Measurements from ENCODE around the gene FHL2.

FHL2 gene

DNA sequence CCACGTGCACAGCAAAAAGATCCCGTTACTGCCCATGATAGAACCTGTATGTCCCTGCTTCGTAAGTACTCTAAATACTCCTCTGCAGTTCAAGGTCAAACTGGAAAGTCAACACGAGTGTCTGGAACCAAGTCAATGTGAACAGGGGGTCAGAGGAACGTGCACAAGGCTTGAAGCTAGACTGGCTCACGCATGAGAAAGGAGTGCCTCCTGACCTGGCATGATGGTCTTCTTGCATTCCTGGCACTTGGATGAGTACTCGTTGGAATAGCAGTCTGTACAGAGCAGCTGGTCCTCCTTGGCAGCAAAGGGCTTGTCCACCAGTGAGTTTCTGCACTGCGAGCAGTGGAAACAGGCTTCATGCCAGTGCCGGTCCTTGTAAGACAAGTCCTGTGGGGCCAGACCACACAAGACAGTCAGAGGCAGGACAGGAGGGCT, 25.5 kb downstream of the FHL2 start:
- ATAC-seq (ENCODE audit: low read depth) (no peak), DNase-seq (ENCODE audit: low spot score in 2 of 2) (no peak)
- Mint-ChIP-seq H3K27ac (no peak overlapping the region), H3K4me3 (no peak overlapping the region), H3K36me3 (no peaks in the 10 kb centered on the region), H3K9me3 (no peaks in the 10 kb centered on the region), H3K27me3 (no peaks in the 10 kb centered on the region), H3K4me1 (peaks cover 7% of the 10 kb centered on the region)

DNA sequence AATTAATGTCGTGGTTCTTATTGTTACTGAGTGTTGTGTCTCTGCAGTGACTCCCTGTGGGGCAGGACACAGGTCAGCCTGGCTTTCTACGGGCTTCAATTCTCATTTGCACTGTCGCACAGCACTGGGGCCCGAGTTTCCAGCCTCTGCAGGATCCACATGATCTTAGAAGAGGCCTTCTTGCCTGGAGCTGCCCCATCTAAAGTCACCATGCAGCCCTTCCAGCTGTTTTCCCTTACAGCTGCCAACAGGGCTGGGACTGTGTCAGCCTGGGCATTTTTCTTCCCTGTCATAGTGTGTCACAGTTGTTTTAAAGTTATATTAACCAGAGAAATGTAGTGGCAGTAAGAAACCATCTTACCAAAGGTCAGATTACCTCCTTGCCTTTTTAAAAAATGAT, 27.0 kb downstream of the FHL2 start:
- Mint-ChIP-seq H3K4me3 (no peak overlapping the region), H3K4me1 (peaks cover 7% of the 10 kb centered on the region), H3K27me3 (no peaks in the 10 kb centered on the region), H3K9me3 (no peaks in the 10 kb centered on the region), H3K27ac (no peak overlapping the region), H3K36me3 (no peaks in the 10 kb centered on the region)
- DNase-seq (ENCODE audit: low spot score in 2 of 2) (no peak), ATAC-seq (ENCODE audit: low read depth) (no peak)

DNA sequence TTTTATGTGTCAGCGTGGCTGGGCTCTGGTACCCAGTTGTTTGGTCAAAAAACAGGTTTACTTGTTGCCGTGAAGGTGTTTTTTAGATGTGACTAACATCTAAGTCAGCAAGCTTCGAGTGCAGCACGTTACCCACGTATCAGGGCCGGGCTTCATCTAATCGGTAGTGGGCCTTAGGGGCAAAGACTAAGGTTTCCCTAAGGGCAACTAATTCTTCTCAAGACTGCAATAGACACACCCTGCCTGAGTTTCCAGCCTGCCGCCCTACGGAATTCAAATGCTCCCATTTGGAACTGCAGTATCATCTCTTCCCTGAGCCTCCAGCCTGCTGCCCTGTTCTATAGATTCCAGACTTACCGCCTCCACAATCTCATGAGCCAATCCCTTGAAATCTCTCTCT, 27.7 kb downstream of the FHL2 start:
- Mint-ChIP-seq H3K27me3 (no peaks in the 10 kb centered on the region), H3K27ac (no peak overlapping the region), H3K36me3 (no peaks in the 10 kb centered on the region), H3K9me3 (no peaks in the 10 kb centered on the region), H3K4me3 (no peak overlapping the region), H3K4me1 (peaks cover 7% of the 10 kb centered on the region)
- no peak for ATAC-seq (ENCODE audit: low read depth)
- no peak for DNase-seq (ENCODE audit: low spot score in 2 of 2)

DNA sequence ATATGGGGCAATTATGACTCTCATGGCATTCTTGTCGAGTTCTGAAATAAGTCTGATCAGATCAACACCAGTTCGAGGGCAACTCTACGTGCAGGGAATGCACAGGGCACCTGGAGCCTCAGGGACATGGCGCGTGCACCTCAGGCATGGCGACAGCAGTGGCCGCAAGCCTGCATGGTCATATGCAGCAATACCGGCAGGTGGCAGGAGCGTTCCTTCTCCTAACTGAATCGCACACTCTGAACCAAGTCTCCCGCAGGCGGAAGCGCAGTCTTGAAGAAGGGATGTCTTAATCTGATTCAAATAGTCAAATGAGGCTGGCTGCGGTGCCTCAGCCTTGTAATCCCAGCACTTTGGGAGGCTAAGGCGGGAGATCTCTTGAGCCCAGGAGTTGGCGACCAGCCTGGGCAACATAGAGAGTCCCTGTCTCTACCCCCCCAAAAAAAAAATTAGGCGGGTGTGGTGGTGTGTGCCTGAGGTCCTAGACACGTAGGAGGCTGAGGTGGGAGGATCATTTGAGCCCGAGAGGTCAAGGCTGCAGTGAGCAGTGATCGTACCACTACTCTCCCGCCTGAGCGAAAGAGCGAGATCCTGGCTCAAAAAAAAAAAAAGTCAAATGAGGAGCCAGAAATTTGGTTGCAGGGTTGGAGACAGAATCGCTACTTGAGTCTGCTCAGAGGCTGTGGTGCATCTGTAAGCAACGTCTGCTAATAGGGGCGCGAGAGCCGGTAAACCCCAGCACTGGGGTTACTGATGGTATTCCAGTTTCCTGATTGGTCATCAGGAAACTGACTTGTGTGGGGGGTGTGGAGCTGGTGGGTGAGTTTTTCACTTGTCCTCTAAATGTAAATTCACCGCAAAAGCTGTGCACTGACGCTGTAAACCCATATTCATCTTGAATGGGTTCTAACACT, 28.8 kb downstream of the FHL2 start:
- Mint-ChIP-seq H3K27ac (no peak overlapping the region), H3K4me3 (peak overlapping the region; percentile 27), H3K27me3 (no peaks in the 10 kb centered on the region), H3K9me3 (no peaks in the 10 kb centered on the region), H3K36me3 (no peaks in the 10 kb centered on the region), H3K4me1 (peaks cover 7% of the 10 kb centered on the region)
- ATAC-seq (ENCODE audit: low read depth) (peak; percentile 99), DNase-seq (ENCODE audit: low spot score in 2 of 2) (peak; percentile 72 to 76)

DNA sequence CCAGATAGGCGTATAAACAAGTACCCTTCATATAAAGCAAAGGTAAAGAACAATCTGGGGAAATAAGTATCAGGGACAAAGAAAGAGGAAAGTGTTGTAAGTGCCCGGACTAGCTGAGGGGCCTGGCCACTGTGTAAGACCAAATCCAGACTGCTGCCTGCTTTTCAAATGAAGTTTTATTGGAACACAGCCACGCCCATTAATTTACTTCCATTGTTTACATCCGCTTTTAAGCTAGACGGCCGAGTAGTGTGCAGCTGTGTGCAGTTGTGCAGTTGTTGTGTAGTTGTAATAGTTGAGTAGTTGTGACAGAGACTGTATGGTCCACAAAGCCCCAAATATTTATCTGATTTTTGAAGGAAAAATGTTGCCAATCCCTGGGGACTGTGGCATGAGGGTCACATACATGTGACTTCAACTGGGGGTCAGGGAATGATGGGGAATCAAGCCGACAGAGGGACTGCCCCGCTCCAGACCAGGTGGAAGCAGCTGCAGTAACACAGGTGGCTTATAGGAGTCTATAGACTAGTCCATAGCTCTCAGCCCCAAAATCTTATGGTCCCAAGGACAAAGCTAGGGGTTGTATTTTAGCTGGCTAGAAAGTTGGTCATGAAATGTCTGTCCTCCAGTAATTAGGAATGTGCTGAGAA, 30.0 kb downstream of the FHL2 start:
- H3K4me3 Mint-ChIP-seq: no peak overlapping the region
- H3K4me1 Mint-ChIP-seq: peaks cover 7% of the 10 kb centered on the region
- no peaks in the 10 kb centered on the region for H3K27me3 Mint-ChIP-seq
- no peaks in the 10 kb centered on the region for H3K36me3 Mint-ChIP-seq
- DNase-seq (ENCODE audit: low spot score in 2 of 2): no peak
- no peak for ATAC-seq (ENCODE audit: low read depth)
- no peaks in the 10 kb centered on the region for H3K9me3 Mint-ChIP-seq
- H3K27ac Mint-ChIP-seq: no peak overlapping the region

DNA sequence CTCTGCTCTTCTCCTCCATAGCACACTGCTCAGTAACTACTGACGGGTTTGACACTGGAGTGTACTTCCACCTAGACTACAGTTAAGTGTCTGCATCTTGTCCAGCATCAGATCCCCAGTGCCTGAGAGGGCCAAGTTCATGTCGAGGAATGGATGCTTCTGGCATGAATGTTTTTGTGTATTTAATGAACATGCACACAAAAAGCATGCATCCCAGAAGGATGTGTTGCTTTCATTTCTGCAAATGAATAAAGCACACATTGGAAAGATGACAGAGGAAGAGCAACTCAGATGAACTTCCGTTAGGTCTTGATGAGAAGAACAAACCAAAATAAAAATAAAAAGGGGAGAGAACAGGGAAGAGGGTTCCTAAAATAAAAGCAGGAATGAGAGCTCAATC, 33.6 kb downstream of the FHL2 start:
- Mint-ChIP-seq H3K36me3 (peaks cover 10% of the 10 kb centered on the region), H3K9me3 (no peaks in the 10 kb centered on the region), H3K27me3 (no peaks in the 10 kb centered on the region), H3K4me1 (peaks cover 7% of the 10 kb centered on the region), H3K27ac (no peak overlapping the region), H3K4me3 (no peak overlapping the region)
- ATAC-seq (ENCODE audit: low read depth) (no peak), DNase-seq (ENCODE audit: low spot score in 2 of 2) (no peak)

DNA sequence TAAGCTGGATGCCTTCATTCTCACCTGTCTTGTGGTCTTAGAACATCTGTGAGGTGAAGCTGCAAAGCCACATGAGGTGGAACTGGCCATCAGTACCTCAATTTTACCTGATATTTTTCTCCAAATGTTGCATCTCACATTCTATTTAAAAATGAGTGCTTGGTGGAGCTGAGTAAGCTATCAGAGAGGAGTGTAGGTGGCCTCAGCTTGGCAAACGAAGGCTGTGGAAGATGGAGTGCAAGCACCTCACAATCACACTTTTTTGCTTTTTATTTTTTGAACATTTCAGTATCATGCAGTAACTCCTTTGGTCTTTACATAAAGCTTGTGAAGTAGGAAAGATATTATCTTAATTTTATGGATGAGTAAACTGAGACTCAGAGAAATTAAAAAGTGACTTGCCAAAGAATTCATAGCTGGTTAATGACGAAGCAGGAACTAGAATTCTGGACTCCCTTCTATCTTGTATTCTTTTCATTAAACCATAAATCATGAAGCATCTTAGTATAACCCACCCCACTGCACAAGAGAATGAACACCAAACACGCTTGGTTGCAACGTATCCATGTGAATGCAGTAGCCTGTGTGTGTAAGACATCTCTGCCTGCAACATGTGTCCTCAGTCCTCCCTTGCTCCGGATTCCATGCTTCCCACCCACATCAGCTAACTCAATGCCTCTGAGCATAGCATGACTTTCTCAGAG, 34.3 kb downstream of the FHL2 start:
- no peak overlapping the region for H3K4me3 Mint-ChIP-seq
- H3K27ac Mint-ChIP-seq: no peak overlapping the region
- no peak for DNase-seq (ENCODE audit: low spot score in 2 of 2)

DNA sequence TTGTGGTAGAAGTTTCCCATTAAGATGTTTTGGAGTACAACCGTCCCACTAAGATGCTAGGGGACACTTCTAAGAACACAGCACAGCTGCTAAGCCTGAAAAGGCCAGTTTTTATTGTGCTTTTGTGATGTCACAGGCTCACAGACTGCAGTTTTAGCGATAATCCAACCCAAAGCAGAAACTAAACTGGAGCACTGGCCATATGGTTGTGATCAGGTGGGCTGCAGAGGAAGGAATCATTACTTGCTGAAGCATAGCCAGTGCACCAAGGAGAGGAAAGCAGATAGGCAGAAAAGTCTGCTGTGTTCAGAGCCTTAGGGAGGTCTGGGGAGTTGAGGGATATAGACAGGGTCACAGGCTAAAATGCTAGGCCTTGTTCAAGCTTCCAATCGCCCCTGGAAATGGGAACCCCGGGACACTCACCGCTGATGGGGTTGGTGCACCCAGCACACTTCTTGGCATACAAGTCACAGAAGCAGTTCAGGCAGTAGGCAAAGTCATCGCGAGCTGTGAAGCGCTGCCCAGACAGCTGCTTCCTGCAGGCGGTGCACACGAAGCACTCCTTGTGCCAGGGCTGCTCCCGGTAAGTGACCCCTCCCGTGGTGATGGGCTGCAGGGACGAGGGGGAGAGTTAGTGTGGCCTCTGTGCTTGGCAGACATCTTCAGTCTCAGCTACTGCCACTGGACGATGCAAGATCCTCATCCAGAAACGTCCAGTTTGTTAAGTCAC, 35.8 kb downstream of the FHL2 start:
- no peaks in the 10 kb centered on the region for H3K4me1 Mint-ChIP-seq
- H3K4me3 Mint-ChIP-seq: no peak overlapping the region
- no peak overlapping the region for H3K27ac Mint-ChIP-seq
- H3K36me3 Mint-ChIP-seq: peaks cover 23% of the 10 kb centered on the region
- H3K9me3 Mint-ChIP-seq: no peaks in the 10 kb centered on the region
- no peak for ATAC-seq (ENCODE audit: low read depth)
- no peaks in the 10 kb centered on the region for H3K27me3 Mint-ChIP-seq
- no peak for DNase-seq (ENCODE audit: low spot score in 2 of 2)

More for the DNA sequence above, 34.3 kb downstream of the FHL2 start:
- Mint-ChIP-seq H3K36me3 (peaks cover 12% of the 10 kb centered on the region), H3K27me3 (no peaks in the 10 kb centered on the region), H3K4me1 (peaks cover under 1% of the 10 kb centered on the region), H3K9me3 (no peaks in the 10 kb centered on the region)
- ATAC-seq (ENCODE audit: low read depth): no peak

DNA sequence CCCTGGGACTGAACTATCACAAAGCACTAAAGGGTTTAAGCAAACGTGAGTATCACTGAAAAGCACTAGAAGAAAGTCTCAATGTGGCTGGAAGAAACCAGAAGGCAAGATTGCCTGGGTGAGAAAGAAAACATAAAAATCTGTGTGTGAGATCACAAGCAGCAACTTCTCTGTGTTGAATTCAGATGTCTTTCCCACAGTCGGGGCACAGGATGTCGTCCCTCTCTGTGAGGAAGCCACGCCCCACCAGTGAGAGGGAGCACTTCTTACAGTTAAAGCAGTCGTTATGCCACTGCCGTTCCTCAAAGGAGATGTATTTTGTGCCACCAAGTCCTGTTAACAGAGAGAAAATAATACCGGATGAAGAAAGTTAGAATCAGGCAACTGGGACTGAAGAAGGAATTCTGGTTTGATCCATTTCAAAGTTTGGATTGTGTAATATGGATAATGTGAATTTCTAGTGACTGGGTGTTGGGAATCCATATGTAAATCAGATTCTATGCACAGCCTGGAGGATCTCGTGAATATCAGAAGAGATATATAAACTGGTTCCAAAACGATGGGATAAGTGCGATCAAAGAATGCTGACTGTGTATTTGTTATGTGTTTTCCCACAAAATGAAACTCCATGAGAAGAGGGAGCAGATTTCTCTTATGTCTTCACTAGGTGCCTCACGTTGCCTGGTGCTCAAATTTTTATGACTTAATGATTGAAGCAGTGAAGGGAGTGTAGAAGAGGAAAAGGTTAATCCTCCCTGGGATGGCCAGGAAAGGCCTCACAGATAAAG, 37.6 kb downstream of the FHL2 start:
- Mint-ChIP-seq H3K4me3 (no peak overlapping the region), H3K27me3 (no peaks in the 10 kb centered on the region), H3K27ac (no peak overlapping the region), H3K9me3 (peaks cover 4% of the 10 kb centered on the region), H3K4me1 (no peaks in the 10 kb centered on the region), H3K36me3 (peaks cover 37% of the 10 kb centered on the region)
- no peak for DNase-seq (ENCODE audit: low spot score in 2 of 2)
- ATAC-seq (ENCODE audit: low read depth): no peak

DNA sequence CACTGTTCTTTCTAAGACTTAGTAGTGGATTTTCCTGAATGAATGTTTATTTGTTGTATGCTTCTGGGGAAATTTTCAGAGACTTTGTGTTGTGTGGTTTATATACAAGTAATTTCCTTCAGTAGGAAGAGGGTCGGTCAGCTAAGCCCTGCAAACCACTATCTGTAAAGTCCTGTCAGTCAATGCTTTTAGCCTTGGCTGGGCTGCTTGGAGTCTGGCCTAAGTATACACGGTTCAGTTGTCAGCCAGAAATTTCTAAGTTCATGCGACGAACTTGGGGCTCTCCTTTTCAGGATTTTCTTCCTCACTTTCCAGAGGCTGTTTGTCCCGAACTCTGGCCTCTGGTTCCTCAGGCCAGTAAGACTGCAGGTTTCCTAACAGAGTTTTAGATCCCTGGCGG, 40.3 kb downstream of the FHL2 start:
- H3K4me1 Mint-ChIP-seq: no peaks in the 10 kb centered on the region
- H3K4me3 Mint-ChIP-seq: no peak overlapping the region
- no peak overlapping the region for H3K27ac Mint-ChIP-seq
- peaks cover 53% of the 10 kb centered on the region for H3K36me3 Mint-ChIP-seq
- no peak for ATAC-seq (ENCODE audit: low read depth)
- DNase-seq (ENCODE audit: low spot score in 2 of 2): no peak
- H3K9me3 Mint-ChIP-seq: peaks cover 9% of the 10 kb centered on the region
- H3K27me3 Mint-ChIP-seq: no peaks in the 10 kb centered on the region

DNA sequence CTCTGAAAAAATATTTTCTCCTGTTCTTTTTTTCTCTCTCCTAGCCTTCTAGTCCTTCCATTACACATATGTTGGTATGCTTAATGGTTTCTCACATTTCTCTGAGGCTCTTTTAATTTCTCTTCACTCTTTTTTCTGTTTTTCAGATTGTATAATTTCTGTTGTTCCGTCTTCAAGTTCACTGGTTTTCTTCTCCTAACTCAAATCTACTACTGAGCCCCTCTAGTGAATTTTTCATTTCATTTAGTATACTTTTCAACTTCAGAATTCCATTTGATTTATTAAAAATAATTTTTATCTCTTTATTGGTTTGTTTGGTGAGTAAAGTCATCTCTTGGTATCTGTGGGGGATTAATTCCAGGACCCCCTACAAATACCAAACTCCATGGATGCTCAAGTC, 41.7 kb downstream of the FHL2 start:
- H3K36me3 Mint-ChIP-seq: peaks cover 63% of the 10 kb centered on the region
- H3K27ac Mint-ChIP-seq: no peak overlapping the region
- H3K4me1 Mint-ChIP-seq: no peaks in the 10 kb centered on the region
- H3K9me3 Mint-ChIP-seq: peaks cover 9% of the 10 kb centered on the region
- DNase-seq (ENCODE audit: low spot score in 2 of 2) (no peak), ATAC-seq (ENCODE audit: low read depth) (no peak)
- H3K4me3 Mint-ChIP-seq: no peak overlapping the region
- H3K27me3 Mint-ChIP-seq: no peaks in the 10 kb centered on the region

DNA sequence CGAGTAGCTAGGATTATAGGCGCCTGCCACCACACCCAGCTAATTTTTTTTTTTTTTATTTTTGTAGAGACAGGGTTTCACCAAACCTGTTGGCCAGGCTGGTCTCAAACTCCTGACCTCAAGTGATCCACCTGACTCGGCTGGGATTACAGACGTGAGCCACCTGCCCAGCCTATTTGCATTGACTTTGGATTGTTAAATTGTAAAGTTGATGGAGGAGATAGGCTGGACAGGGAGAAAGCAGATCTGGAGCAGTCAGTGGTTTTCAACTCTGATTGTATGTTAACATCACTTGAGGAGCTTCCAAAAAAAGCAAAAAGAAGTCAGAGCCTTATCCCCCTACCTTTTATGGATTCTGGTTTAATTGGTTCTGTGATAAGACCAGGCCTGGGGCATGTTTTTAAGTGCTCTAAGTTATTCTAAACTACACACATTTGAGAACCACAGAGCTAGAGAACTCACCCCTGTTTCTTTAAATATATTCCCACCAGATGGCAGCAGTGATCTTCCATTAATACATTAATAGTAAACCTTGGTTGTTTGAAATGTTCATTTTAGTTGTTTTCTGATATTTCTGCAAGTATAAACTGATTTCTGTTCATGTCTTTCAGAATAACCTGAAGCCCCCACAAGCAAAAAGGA, 54.0 kb downstream of the FHL2 start:
- no peaks in the 10 kb centered on the region for H3K27me3 Mint-ChIP-seq
- H3K36me3 Mint-ChIP-seq: peaks cover 22% of the 10 kb centered on the region

DNA sequence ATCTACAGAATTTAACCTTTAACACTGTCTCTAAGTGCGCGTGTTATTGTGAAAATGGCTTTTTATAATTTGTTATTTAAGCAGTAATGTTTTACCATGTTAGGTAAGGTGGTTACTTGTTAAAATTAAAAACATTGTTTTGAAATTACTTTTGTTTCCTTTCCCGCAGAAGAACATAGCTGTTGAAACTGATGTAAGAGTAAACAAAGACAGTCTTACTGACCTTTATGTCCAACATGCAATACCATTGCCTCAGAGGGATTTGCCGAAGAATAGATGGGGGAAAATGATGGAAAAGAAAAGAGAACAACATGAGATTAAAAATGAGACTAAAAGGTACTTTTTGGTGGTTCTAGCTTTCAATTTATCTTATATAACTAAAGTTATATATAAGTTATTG, 59.4 kb downstream of the FHL2 start:
- no peaks in the 10 kb centered on the region for H3K27me3 Mint-ChIP-seq
- DNase-seq (ENCODE audit: low spot score in 2 of 2) (no peak), ATAC-seq (ENCODE audit: low read depth) (no peak)
- H3K4me3 Mint-ChIP-seq: no peak overlapping the region
- H3K4me1 Mint-ChIP-seq: peaks cover 12% of the 10 kb centered on the region
- peaks cover 10% of the 10 kb centered on the region for H3K36me3 Mint-ChIP-seq
- no peaks in the 10 kb centered on the region for H3K9me3 Mint-ChIP-seq
- H3K27ac Mint-ChIP-seq: no peak overlapping the region

More for the DNA sequence above, 54.0 kb downstream of the FHL2 start:
- DNase-seq (ENCODE audit: low spot score in 2 of 2) (no peak), ATAC-seq (ENCODE audit: low read depth) (no peak)
- no peak overlapping the region for H3K27ac Mint-ChIP-seq
- H3K4me3 Mint-ChIP-seq: no peak overlapping the region
- peaks cover 4% of the 10 kb centered on the region for H3K4me1 Mint-ChIP-seq
- no peaks in the 10 kb centered on the region for H3K9me3 Mint-ChIP-seq

All from memory B cell (primary cell).